Right lobe of liver (tissue), 6 donors: ENCODE measurements around the gene TENM3. TPM values are rescaled to one million over a fixed set of nuclear protein-coding genes. Genes with fewer than 3 reads are reported as not detected.

Experiments used
- ATAC-seq, 4 donors: fragments of 200-7000 bp; cut with Tn5 transposase; one replicate each; pipeline ENCODE4 v1.9.1; 2020; ENCODE audit warnings: mild to moderate bottlenecking in 4 of 4, moderate library complexity in 4 of 4
- DNase-seq, 3 donors: peaks; one replicate each; pipeline ENCODE4 v3.0.0-alpha.2; 2020
- H3K27ac ChIP-seq, 3 donors: fragments of 200-600 bp; one replicate each; pipeline ENCODE4 v1.8.0; 2022
- H3K27me3 ChIP-seq, 2 donors: fragments of 200-600 bp; one replicate each; pipeline ENCODE4 v1.8.0; 2022
- H3K36me3 ChIP-seq, 4 donors: fragments of 200-600 bp; sonication (generic) in 1 of 4; one replicate each; pipeline versions ENCODE4 v1.5.1 to v1.8.0; 2017 to 2022; ENCODE audit warnings: control low read depth in 1 of 4
- H3K4me1 ChIP-seq, 4 donors: fragments of 200-600 bp; sonication (generic) in 1 of 4; one replicate each; pipeline versions ENCODE4 v1.5.1 to v1.8.0; 2017 to 2022; ENCODE audit warnings: control low read depth in 1 of 4
- H3K4me3 ChIP-seq, 3 donors: fragments of 200-600 bp; one replicate each; pipeline ENCODE4 v1.8.0; 2022
- H3K9me3 ChIP-seq, 4 donors: fragments of 200-600 bp; sonication (generic) in 1 of 4; one replicate each; pipeline versions ENCODE4 v1.5.1 to v1.8.0; 2017 to 2022; ENCODE audit warnings: control low read depth in 1 of 4
- POLR2A ChIP-seq: fragments of 450-650 bp; IDR thresholded peaks from one replicate; pipeline ENCODE4 v1.6.1; 2017; ENCODE audit warnings: antibody characterized with exemption, mild to moderate bottlenecking
- WGBS: methylation state at CpG from one replicate; pipeline ENCODE4 v1.1.6; 2018; ENCODE audit warnings: low coverage, low lambda C conversion rate; ENCODE audit not compliant: insufficient coverage; ENCODE audit errors: missing lambda C conversion rate; 5-methylcytosine and 5-hydroxymethylcytosine counted together
- intact Hi-C, 2 donors: fragments of 100-400 bp; cut with DNase I; formaldehyde crosslinking; loops; one replicate each; pipeline versions ENCODE4 v1.11.2 to v1.14.1; 2022
- total RNA-seq, 6 experiments: library from RNA; depleted of rRNA in 2 of 6; stranded (reverse); fragments of >200 nt in 2 of 6; fragmentation: NEBNext Ultra II Directional in 3 of 6; extraction: Animal tissue kit (Norgen Biotek cat#: 25700) in 3 of 6; gene quantifications; one replicate each; pipeline versions ENCODE4 v1.1.0 to v1.2.4, GENCODE V29; 2016 to 2023
- TF ChIP-seq, protein P1 (sequence below), 4 donors: fragments of 200-600 bp in 3 of 4; fragments of 450-650 bp in 1 of 4; IDR thresholded peaks; one replicate each; pipeline versions ENCODE4 v1.5.1 to v1.8.0; 2016 to 2022; ENCODE audit warnings: antibody characterized with exemption in 4 of 4, mild to moderate bottlenecking in 2 of 4
- donor health status: DM: no; HTN: yes; CAD: no.
- donor health status: DM: no; HTN: no; CAD: no.
- donor health status: DM: no; HTN: no; CAD: no.
- donor health status: DM: no; HTN: yes; CAD: no.
- donor health status: DM: no; HTN: yes; CAD: no.

The TENM3 gene
- total RNA-seq, 6 experiments from 2014 or later = 0.06 to 3.0 (median 1.1) TPM

DNA sequence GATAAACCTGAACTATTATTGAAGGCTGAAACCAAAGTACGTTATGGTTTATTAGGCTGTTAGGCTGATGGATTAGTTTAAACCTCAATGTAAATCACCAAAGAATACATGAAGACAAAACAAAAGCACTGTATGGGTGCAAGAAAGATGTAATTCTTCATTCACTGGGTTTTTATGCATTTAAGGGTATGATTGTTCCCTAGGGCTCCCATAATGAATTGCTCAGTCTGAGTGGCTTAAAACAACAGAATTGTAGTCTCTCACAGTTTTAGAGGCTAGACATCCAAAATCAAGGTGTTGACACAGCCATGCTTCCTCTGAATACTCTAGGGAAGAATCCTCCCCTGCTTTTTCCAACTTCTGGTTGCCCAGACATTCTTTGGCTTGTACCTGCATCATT, 222.8 kb downstream of the TENM3 start:
- H3K9me3 ChIP-seq = no peaks in the 10 kb centered on the region
- TF ChIP-seq POLR2A = no peak
- TF ChIP-seq, protein P1, sequence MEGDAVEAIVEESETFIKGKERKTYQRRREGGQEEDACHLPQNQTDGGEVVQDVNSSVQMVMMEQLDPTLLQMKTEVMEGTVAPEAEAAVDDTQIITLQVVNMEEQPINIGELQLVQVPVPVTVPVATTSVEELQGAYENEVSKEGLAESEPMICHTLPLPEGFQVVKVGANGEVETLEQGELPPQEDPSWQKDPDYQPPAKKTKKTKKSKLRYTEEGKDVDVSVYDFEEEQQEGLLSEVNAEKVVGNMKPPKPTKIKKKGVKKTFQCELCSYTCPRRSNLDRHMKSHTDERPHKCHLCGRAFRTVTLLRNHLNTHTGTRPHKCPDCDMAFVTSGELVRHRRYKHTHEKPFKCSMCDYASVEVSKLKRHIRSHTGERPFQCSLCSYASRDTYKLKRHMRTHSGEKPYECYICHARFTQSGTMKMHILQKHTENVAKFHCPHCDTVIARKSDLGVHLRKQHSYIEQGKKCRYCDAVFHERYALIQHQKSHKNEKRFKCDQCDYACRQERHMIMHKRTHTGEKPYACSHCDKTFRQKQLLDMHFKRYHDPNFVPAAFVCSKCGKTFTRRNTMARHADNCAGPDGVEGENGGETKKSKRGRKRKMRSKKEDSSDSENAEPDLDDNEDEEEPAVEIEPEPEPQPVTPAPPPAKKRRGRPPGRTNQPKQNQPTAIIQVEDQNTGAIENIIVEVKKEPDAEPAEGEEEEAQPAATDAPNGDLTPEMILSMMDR (IDR thresholded peaks at IDR 0.05) = no peak
- no peak for ATAC-seq

DNA sequence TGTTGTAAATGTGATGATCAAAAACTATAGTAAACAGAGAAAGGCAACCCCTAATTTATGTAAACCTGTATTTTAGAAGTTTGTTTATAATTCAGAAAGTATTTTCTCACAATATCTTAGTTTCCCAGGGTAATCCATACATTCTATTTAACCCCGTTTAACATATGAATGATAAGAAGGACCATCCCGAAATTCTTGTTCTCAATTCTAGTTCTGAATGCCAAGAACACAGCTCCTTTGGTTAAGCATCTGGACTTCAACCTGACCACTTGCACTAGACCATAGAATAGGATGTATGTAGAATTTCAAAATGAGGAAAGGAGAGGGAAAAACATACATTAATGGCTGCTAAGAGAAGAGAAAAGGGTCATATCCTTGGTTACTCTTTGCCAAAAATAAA, 227.0 kb downstream of the TENM3 start:
- TF ChIP-seq, protein P1 (IDR thresholded peaks at IDR 0.05) = no peak
- TF ChIP-seq POLR2A = no peak
- DNase-seq = no peak
- no peak overlapping the region for H3K27ac ChIP-seq
- intact Hi-C loops = no loop called here
- H3K4me3 ChIP-seq = no peak overlapping the region
- ATAC-seq = no peak
- no peaks in the 10 kb centered on the region for H3K27me3 ChIP-seq
- no peaks in the 10 kb centered on the region for H3K9me3 ChIP-seq
- WGBS = 49% methylated on average over 2 of the region's 2 CpGs
- no peaks in the 10 kb centered on the region for H3K36me3 ChIP-seq
- no peaks in the 10 kb centered on the region for H3K4me1 ChIP-seq

More for the DNA sequence above, 222.8 kb downstream of the TENM3 start:
- 58% methylated on average over 1 of the region's 1 CpG for WGBS
- intact Hi-C loops = no loop called here
- no peaks in the 10 kb centered on the region for H3K27me3 ChIP-seq
- H3K27ac ChIP-seq = no peak overlapping the region
- H3K4me3 ChIP-seq = no peak overlapping the region
- no peaks in the 10 kb centered on the region for H3K36me3 ChIP-seq
- no peak for DNase-seq
- no peaks in the 10 kb centered on the region for H3K4me1 ChIP-seq

DNA sequence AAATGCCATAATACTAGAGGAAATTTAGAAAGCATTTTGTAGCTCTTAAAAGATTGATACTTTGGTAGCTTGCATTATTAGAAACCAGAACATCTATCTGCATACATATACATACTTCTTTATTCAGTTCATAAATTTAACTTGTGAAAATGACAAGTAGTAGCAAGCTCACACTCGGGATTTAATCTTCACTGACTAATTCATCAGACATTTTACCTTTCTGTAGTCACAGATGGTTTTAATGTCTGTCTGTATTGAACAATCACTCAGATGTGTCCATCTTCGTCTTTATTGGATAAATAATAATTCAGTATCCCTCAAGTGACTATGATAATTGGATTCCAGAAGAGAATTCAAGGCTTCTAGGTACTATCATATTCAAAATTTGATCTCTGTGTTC, 232.3 kb downstream of the TENM3 start:
- H3K9me3 ChIP-seq = no peaks in the 10 kb centered on the region
- no peak overlapping the region for H3K27ac ChIP-seq
- TF ChIP-seq POLR2A = no peak
- TF ChIP-seq, protein P1 (IDR thresholded peaks at IDR 0.05) = no peak
- 41% methylated on average over 2 of the region's 2 CpGs for WGBS
- ATAC-seq (no peak), DNase-seq (no peak)
- no peaks in the 10 kb centered on the region for H3K27me3 ChIP-seq
- intact Hi-C loops = no loop called here
- H3K4me1 ChIP-seq = no peaks in the 10 kb centered on the region
- no peak overlapping the region for H3K4me3 ChIP-seq
- H3K36me3 ChIP-seq = no peaks in the 10 kb centered on the region

DNA sequence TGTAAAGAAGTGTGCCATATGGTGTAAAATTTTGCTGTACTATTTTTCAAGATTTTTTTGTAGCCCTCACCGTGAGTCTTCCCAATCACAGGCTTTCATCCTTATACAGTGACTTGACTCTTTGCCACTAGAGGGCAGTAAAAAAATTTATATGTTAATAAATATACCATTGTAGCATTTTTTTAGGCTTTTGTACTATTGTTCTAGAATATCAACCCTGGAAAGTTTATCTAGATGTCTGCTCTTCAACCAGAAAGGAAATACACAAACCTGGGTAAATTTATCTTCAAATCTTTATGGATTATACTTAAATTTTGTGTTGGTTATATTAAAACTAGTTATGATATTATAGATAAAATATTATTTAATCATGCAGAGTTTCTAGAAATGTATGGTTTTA, 235.3 kb downstream of the TENM3 start:
- H3K4me3 ChIP-seq = no peak overlapping the region
- ATAC-seq (peak; percentile 38 to 65 (median 51)), DNase-seq (no peak)
- TF ChIP-seq, protein P1 (IDR thresholded peaks at IDR 0.05) = peak; percentile 35 to 77 (median 66)
- no peak for TF ChIP-seq POLR2A
- intact Hi-C loops = no loop called here
- WGBS = 7% methylated on average over 1 of the region's 1 CpG
- H3K27ac ChIP-seq = no peak overlapping the region
- no peaks in the 10 kb centered on the region for H3K4me1 ChIP-seq
- no peaks in the 10 kb centered on the region for H3K36me3 ChIP-seq
- H3K27me3 ChIP-seq = no peaks in the 10 kb centered on the region
- no peaks in the 10 kb centered on the region for H3K9me3 ChIP-seq

DNA sequence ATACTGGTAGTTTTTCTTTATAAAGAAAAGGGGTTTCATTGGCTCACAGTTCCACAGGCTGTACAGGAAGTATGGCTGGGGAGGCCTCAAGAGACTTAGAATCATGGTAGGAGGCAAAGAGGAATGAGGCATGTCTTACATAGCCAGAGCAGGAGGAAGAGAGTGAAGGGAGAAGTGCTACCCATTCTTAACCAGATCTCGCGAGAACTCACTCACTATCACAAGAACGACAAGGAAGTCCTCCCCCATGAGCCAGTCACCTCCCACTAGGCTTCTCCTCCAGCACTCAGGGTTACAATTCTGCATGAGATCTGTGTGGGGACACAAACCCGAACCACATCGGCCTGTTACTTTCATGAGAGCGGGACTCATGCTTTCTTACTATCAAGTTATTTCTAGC, 240.5 kb downstream of the TENM3 start:
- H3K4me1 ChIP-seq = no peaks in the 10 kb centered on the region
- no peaks in the 10 kb centered on the region for H3K27me3 ChIP-seq
- no peaks in the 10 kb centered on the region for H3K9me3 ChIP-seq
- intact Hi-C loops = no loop called here
- ATAC-seq (no peak), DNase-seq (no peak)
- H3K27ac ChIP-seq = no peak overlapping the region
- no peak overlapping the region for H3K4me3 ChIP-seq
- 68% methylated on average over 3 of the region's 6 CpGs for WGBS
- no peaks in the 10 kb centered on the region for H3K36me3 ChIP-seq
- TF ChIP-seq, protein P1 (IDR thresholded peaks at IDR 0.05) = no peak
- TF ChIP-seq POLR2A = no peak
